Measurements from ENCODE around the gene TLX2. TPM values are rescaled to one million over a fixed set of nuclear protein-coding genes. Genes with fewer than 3 reads are reported as not detected.
A peak's percentile ranks its signal among the peaks of the same experiment; 100 is the strongest.

Gene TLX2
- total and polyA plus RNA-seq, 2 of the 4 experiments (the other 2 are of a cell fraction) = not detected

GRCh38 chr2:74499267-74499939 is 14.8 kb upstream of the TLX2 start, which contains the start of gene LBX2 (continued):
- TF ChIP-seq CTCF (conservative IDR thresholded peaks at IDR 0.05; ENCODE audit: low read depth, low read length) (no peak), NFE2L2 (IDR thresholded peaks at IDR 0.05; ENCODE audit: low read depth, low read length) (no peak)

DNA sequence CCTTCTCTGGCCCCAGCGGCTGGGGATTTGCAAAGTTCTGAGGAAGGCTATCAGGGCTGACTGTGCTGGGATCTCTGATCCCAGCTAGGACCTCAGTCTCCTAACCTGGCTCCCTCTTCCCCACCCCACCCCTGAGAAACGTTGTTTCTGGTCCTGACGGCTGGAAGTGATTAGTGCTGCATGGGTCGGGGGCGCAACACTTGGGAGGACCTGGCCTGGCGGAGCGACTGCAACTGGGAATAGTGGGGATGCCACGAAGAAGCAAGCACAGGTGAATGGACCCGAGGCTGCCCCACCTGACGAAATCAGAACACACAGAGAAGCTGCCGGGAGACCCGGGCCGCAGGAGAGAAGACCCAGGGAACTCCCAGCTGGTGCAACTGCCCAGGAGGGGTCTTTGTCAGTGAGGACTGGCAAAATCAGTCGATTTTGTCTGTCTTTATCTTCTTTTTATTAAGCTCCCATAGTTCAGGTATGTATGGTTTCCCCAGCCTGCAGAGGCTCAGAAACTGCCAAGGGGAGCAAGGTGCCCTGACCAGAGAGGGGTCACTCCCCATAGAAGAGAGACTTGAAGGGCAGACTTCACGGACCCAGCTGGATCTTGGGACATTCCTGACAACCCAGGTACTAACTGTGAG is 14.2 kb upstream of the TLX2 start:
- Histone ChIP-seq H2AFZ (replicated peaks; ENCODE audit: low read length, poor library complexity) (peak overlapping the region; percentile 71), H3K23ac (ENCODE audit: low read depth, low read length) (no peak overlapping the region), H2BK120ac (ENCODE audit: low read depth, low read length) (no peak overlapping the region), H2BK5ac (ENCODE audit: low read depth, low read length, poor library complexity, severe bottlenecking) (no peak overlapping the region), H4K8ac (ENCODE audit: low read depth in 2 of 2, low read length in 2 of 2) (no peak overlapping the region), H4K5ac (ENCODE audit: low read depth, low read length) (no peak overlapping the region), H2BK15ac (ENCODE audit: low read depth, low read length) (no peak overlapping the region), H3K18ac (ENCODE audit: low read depth, low read length) (no peak overlapping the region), H3K4me3 (ENCODE audit: insufficient read depth, low read depth, low read length) (no peak overlapping the region), H3K27me3 (ENCODE audit: control insufficient read depth, insufficient read depth, low read length) (peaks cover 38% of the 10 kb centered on the region), H3K14ac (replicated peaks; ENCODE audit: low read depth, low read length) (no peak overlapping the region), H4K20me1 (ENCODE audit: insufficient read depth, low read length) (no peaks in the 10 kb centered on the region), H2AK5ac (ENCODE audit: low read depth, low read length) (no peak overlapping the region), H3K4ac (ENCODE audit: low read depth, low read length) (no peak overlapping the region), H4K91ac (ENCODE audit: insufficient read depth, low read depth, low read length) (no peak overlapping the region), H3K79me1 (ENCODE audit: low read depth in 1 of 2, low read length in 2 of 2) (peaks cover 0 to 20% of the 10 kb centered on the region in 2 experiments; a peak in 3 of 4 replicates), H3K4me1 (ENCODE audit: control insufficient read depth, insufficient read depth, low read length) (peaks cover 14% of the 10 kb centered on the region), H2BK20ac (ENCODE audit: low read depth, low read length) (no peak overlapping the region), H3K9ac (ENCODE audit: low read depth, low read length) (no peak overlapping the region), H3K9me1 (ENCODE audit: insufficient read depth, low read length) (no peaks in the 10 kb centered on the region), H3K4me2 (ENCODE audit: low read depth, low read length) (no peak overlapping the region; the same call in 1 of the 2 replicates), H3K9me3 (ENCODE audit: control insufficient read depth, insufficient read depth, low read length) (no peaks in the 10 kb centered on the region), H3K27ac (ENCODE audit: insufficient read depth, low read length) (no peak overlapping the region), H3K56ac (ENCODE audit: extremely low read depth, insufficient read depth, low read length) (no peak overlapping the region), H3K36me3 (ENCODE audit: control insufficient read depth, insufficient read depth, low read length) (peaks cover 5% of the 10 kb centered on the region; the same call in 1 of the 2 replicates), H2AK9ac (replicated peaks; ENCODE audit: low read depth, low read length, poor library complexity) (no peak overlapping the region)
- ATAC-seq (ENCODE audit: low read depth) (no peak), DNase-seq (no peak)
- WGBS, 2 experiments (ENCODE audit: extremely low coverage in 2 of 2, insufficient read length in 1 of 2) = 94% methylated on average over 3 of the region's 15 CpGs; no CpG with 5 or more reads in 1 of the 2 experiments
- intact Hi-C loops (cut with micrococcal nuclease) = no loop called here
- dilution Hi-C loops (cut with HindIII; ENCODE audit: low sequenced_read_pairs, unreplicated experiment) = no loop called here
- CTCF ChIA-PET = no interaction called here
- POLR2A ChIA-PET (ENCODE audit: unreplicated experiment) = no interaction called here
- in situ Hi-C loops (cut with MboI; ENCODE audit: low sequenced_read_pairs) = loop anchor here (25.0 kb wide), 1 partner anchor 362 kb away; no protein-coding TSS in a partner anchor
- no TSS peak for BruUV-seq (replicated peaks)
- TF ChIP-seq POLR2A (IDR thresholded peaks at IDR 0.05; ENCODE audit: low read depth, low read length) = no peak
- no peak for TF ChIP-seq RAD21 (IDR thresholded peaks at IDR 0.05; ENCODE audit: low read length)
- TF ChIP-seq RFX5 (IDR thresholded peaks at IDR 0.05; ENCODE audit: low read depth, low read length) = no peak
- TF ChIP-seq BHLHE40 (IDR thresholded peaks at IDR 0.05; ENCODE audit: low read depth, low read length) = no peak
- TF ChIP-seq USF2 (IDR thresholded peaks at IDR 0.05; ENCODE audit: low read depth, low read length) = no peak
- TF ChIP-seq CHD1 (IDR thresholded peaks at IDR 0.05; ENCODE audit: low read depth, low read length) = no peak
- no peak for TF ChIP-seq SMC3 (IDR thresholded peaks at IDR 0.05; ENCODE audit: low read depth, low read length)
- TF ChIP-seq CEBPB (IDR thresholded peaks at IDR 0.05; ENCODE audit: low read depth, low read length) = no peak
- no peak for TF ChIP-seq MAZ (IDR thresholded peaks at IDR 0.05; ENCODE audit: borderline replicate concordance, low read depth, low read length)
- TF ChIP-seq CTCF (conservative IDR thresholded peaks at IDR 0.05; ENCODE audit: low read depth, low read length) = no peak
